ENCODE measurements around the gene RUSC1. TPM values are rescaled to one million over a fixed set of nuclear protein-coding genes. Genes with fewer than 3 reads are reported as not detected.

The RUSC1 gene
- total and polyA plus RNA-seq, 2 of the 8 experiments (the other 6 are each of a cell fraction or from before 2014, with no cell fraction given): 54.6 to 90.4 TPM

DNA sequence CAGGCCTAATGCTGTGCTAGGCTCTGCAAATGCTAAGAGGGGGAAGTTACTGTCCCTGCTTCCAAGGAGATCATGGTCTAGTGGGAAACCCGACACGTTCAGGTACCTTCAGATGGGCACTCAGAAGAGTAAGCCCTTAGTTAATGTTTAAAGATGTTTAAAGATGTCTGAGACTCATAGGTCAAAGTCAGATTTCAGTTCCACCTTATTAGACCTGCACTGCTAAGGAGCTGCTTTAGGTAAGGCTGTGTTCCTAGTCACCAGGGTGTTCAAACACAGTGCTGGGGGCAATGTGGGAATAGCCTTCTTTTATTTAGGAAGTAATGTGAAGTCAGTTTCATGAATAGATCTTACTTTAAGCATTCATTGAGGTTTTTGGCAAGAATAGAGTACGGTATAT, 3.8 kb upstream of the RUSC1 start:
- H3K9me3 ChIP-seq (ENCODE audit: insufficient read depth in 2 of 2, low read depth in 1 of 2, low read length in 1 of 2): no peaks in the 10 kb centered on the region
- 90% methylated on average over 3 of the region's 3 CpGs; no CpG with 5 or more reads in 1 of the 2 experiments for WGBS, 2 experiments (ENCODE audit: extremely low coverage in 1 of 2, insufficient coverage in 1 of 2, insufficient read length in 1 of 2, insufficient replicate concordance in 2 of 2, low coverage in 1 of 2, low lambda C conversion rate in 2 of 2, missing lambda C conversion rate in 1 of 2)
- H3K79me1 ChIP-seq (ENCODE audit: low read depth, low read length): peaks cover 8% of the 10 kb centered on the region; the same call in 1 of the 2 replicates
- no peak overlapping the region for H3K4me2 ChIP-seq (ENCODE audit: insufficient read depth in 1 of 2, low read depth in 2 of 2, low read length in 2 of 2)
- H3K14ac ChIP-seq (ENCODE audit: insufficient read length): no peak overlapping the region
- H3K9ac ChIP-seq (replicated peaks in 1 of 4; ENCODE audit: extremely low read depth in 1 of 4, low read depth in 3 of 4, low read length in 3 of 4): no peak overlapping the region
- H2BK12ac ChIP-seq (ENCODE audit: low read depth, low read length): no peak overlapping the region
- H3K79me2 ChIP-seq (ENCODE audit: control insufficient read depth in 1 of 2, insufficient read depth in 2 of 2, low read length in 2 of 2): peaks cover 0 to 10% of the 10 kb centered on the region in 2 experiments; a peak in 2 of 4 replicates
- peaks cover 9 to 52% (median 33%) of the 10 kb centered on the region in 4 experiments; a peak in 7 of 8 replicates for H3K36me3 ChIP-seq (ENCODE audit: control insufficient read depth in 2 of 4, insufficient read depth in 4 of 4, low read length in 3 of 4)
- H3K56ac ChIP-seq (replicated peaks; ENCODE audit: insufficient read length, low read depth, low read length): no peak overlapping the region
- no peak overlapping the region for H2BK120ac ChIP-seq (replicated peaks; ENCODE audit: low read depth, low read length)
- peaks cover 16 to 33% of the 10 kb centered on the region in 2 experiments for H4K20me1 ChIP-seq (replicated peaks in 1 of 2; ENCODE audit: control insufficient read depth in 1 of 2, insufficient read depth in 2 of 2, low read length in 2 of 2)
- no peak overlapping the region for H3K18ac ChIP-seq (ENCODE audit: extremely low read depth, low read length)
- H3K23me2 ChIP-seq (ENCODE audit: low read depth, low read length): peaks cover 8% of the 10 kb centered on the region; the same call in 1 of the 2 replicates
- H3K4ac ChIP-seq (replicated peaks; ENCODE audit: insufficient read length, low read depth, low read length): no peak overlapping the region
- H2AFZ ChIP-seq (ENCODE audit: low read length): no peak overlapping the region
- no peak overlapping the region for H3K23ac ChIP-seq (ENCODE audit: insufficient read length)
- H4K8ac ChIP-seq (ENCODE audit: extremely low read depth, insufficient read depth, low read length): no peak overlapping the region
- H2BK20ac ChIP-seq (ENCODE audit: low read length): no peak overlapping the region
- DNase-seq (ENCODE audit: low read depth in 1 of 2, low spot score in 2 of 2) (no peak), FAIRE-seq (no peak)
- CTCF ChIA-PET (ENCODE audit: partially characterized antibody): interaction anchor here (1.0 to 15.0 kb wide), 7 partner anchors 9 to 66 kb away, joined by 3 to 227 read pairs (median 4); partner anchors contain the start of gene ENTREP3
- POLR2A ChIA-PET (ENCODE audit: partially characterized antibody): interaction anchor here (1.2 to 4.6 kb wide), 3 partner anchors 9 to 40 kb away, joined by 3 to 14 read pairs (median 4); partner anchors contain the start of genes FDPS and HCN3
- no peak overlapping the region for H4K5ac ChIP-seq (ENCODE audit: insufficient read length, low read depth, low read length)
- H3K4me1 ChIP-seq (replicated peaks in 1 of 4; ENCODE audit: control insufficient read depth in 3 of 4, insufficient read depth in 4 of 4, low read length in 3 of 4): peaks cover 2 to 12% (median 6%) of the 10 kb centered on the region in 4 experiments; a peak in 6 of 7 replicates
- H3K27ac ChIP-seq (ENCODE audit: low read depth, low read length): no peak overlapping the region
- H2AK5ac ChIP-seq (ENCODE audit: low read depth, low read length): no peak overlapping the region
- H3K4me3 ChIP-seq (ENCODE audit: extremely low read depth in 1 of 4, insufficient read depth in 2 of 4, low read depth in 3 of 4, low read length in 4 of 4): no peak overlapping the region
- no peak overlapping the region for H4K91ac ChIP-seq (replicated peaks; ENCODE audit: insufficient read length, low read length)
- H2BK15ac ChIP-seq (ENCODE audit: low read length): no peak overlapping the region
- peaks cover 0 to 3% (median 2%) of the 10 kb centered on the region in 4 experiments; a peak in 4 of 7 replicates for H3K27me3 ChIP-seq (replicated peaks in 1 of 4; ENCODE audit: control insufficient read depth in 3 of 4, extremely low read depth in 1 of 4, insufficient read depth in 3 of 4, low read length in 3 of 4)
- no peak overlapping the region for H2BK5ac ChIP-seq (ENCODE audit: low read depth, low read length)
- TF ChIP-seq, protein P1, sequence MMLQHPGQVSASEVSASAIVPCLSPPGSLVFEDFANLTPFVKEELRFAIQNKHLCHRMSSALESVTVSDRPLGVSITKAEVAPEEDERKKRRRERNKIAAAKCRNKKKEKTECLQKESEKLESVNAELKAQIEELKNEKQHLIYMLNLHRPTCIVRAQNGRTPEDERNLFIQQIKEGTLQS (IDR thresholded peaks at IDR 0.05; ENCODE audit: insufficient read depth, low read depth, low read length): no peak
- TF ChIP-seq ASH2L (IDR thresholded peaks at IDR 0.05; ENCODE audit: low read length): no peak
- TF ChIP-seq SP1 (IDR thresholded peaks at IDR 0.05; ENCODE audit: low read depth, low read length): no peak
- TF ChIP-seq EP300 (IDR thresholded peaks at IDR 0.05; ENCODE audit: borderline replicate concordance in 1 of 2, low read depth in 2 of 2, low read length in 2 of 2): no peak
- TF ChIP-seq JUN (IDR thresholded peaks at IDR 0.05; ENCODE audit: low read depth, low read length): no peak
- TF ChIP-seq NANOG (IDR thresholded peaks at IDR 0.05; ENCODE audit: insufficient read depth, low read depth, low read length, poor library complexity, severe bottlenecking): no peak
- TF ChIP-seq POLR2A (IDR thresholded peaks at IDR 0.05; ENCODE audit: control extremely low read depth in 1 of 2, low read depth in 2 of 2, low read length in 2 of 2): no peak
- TF ChIP-seq TAF7 (optimal IDR thresholded peaks at IDR 0.05; ENCODE audit: borderline replicate concordance, low read depth, low read length): no peak
- TF ChIP-seq SIRT6 (IDR thresholded peaks at IDR 0.05; ENCODE audit: low read length): no peak
- no peak for TF ChIP-seq KDM5A (IDR thresholded peaks at IDR 0.05; ENCODE audit: low read length)
- no peak for TF ChIP-seq JUND (IDR thresholded peaks at IDR 0.05; ENCODE audit: low read length)
- no peak for TF ChIP-seq ZNF274 (IDR thresholded peaks at IDR 0.05; ENCODE audit: borderline replicate concordance, extremely low read depth, low read length)
- TF ChIP-seq PHF8 (conservative IDR thresholded peaks at IDR 0.05; ENCODE audit: low read depth, low read length): no peak
